ENCODE data around the gene FTO. TPM values are rescaled to one million over a fixed set of nuclear protein-coding genes. Genes with fewer than 3 reads are reported as not detected.

The FTO gene
- total RNA-seq, 4 donors from 2014 or later, result 98.1 to 127 (median 109) TPM

GRCh38 chr16:53730693-53731092 is 26.7 kb downstream of the FTO start:
- WGBS, 2 donors, result 81 to 91% methylated on average over 3 of the region's 3 CpGs
- Histone ChIP-seq H3K9me3 (no peaks in the 10 kb centered on the region), H3K27me3 (no peaks in the 10 kb centered on the region), H3K36me3 (no peaks in the 10 kb centered on the region), H3K4me3 (no peak overlapping the region), H3K27ac (no peak overlapping the region), H3K4me1 (peaks cover 0 to 29% (median 10%) of the 10 kb centered on the region in 4 donors)
- no peak for DNase-seq (ENCODE audit: low spot score in 2 of 2)
- TF ChIP-seq EP300 (IDR thresholded peaks at IDR 0.05), result no peak
- TF ChIP-seq, protein P1, sequence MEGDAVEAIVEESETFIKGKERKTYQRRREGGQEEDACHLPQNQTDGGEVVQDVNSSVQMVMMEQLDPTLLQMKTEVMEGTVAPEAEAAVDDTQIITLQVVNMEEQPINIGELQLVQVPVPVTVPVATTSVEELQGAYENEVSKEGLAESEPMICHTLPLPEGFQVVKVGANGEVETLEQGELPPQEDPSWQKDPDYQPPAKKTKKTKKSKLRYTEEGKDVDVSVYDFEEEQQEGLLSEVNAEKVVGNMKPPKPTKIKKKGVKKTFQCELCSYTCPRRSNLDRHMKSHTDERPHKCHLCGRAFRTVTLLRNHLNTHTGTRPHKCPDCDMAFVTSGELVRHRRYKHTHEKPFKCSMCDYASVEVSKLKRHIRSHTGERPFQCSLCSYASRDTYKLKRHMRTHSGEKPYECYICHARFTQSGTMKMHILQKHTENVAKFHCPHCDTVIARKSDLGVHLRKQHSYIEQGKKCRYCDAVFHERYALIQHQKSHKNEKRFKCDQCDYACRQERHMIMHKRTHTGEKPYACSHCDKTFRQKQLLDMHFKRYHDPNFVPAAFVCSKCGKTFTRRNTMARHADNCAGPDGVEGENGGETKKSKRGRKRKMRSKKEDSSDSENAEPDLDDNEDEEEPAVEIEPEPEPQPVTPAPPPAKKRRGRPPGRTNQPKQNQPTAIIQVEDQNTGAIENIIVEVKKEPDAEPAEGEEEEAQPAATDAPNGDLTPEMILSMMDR (IDR thresholded peaks at IDR 0.05), result no peak
- TF ChIP-seq POLR2A (IDR thresholded peaks at IDR 0.05), result no peak

- no peak for DNase-seq (ENCODE audit: low spot score in 2 of 2)
- TF ChIP-seq POLR2A (IDR thresholded peaks at IDR 0.05), result no peak
- no peak for TF ChIP-seq EP300 (IDR thresholded peaks at IDR 0.05)
- TF ChIP-seq, protein P1 (IDR thresholded peaks at IDR 0.05), result no peak
- H3K27me3 ChIP-seq, result no peaks in the 10 kb centered on the region
- H3K36me3 ChIP-seq, result no peaks in the 10 kb centered on the region
- H3K4me1 ChIP-seq, result peaks cover 0 to 17% (median 10%) of the 10 kb centered on the region in 4 donors
- no peak overlapping the region for H3K4me3 ChIP-seq
- no peak overlapping the region for H3K27ac ChIP-seq
- 45 to 51% methylated on average over 4 of the region's 4 CpGs for WGBS, 2 donors
- no peaks in the 10 kb centered on the region for H3K9me3 ChIP-seq
These were observed 28.5 kb downstream of the FTO start for GRCh38 chr16:53732296-53732929.

DNA sequence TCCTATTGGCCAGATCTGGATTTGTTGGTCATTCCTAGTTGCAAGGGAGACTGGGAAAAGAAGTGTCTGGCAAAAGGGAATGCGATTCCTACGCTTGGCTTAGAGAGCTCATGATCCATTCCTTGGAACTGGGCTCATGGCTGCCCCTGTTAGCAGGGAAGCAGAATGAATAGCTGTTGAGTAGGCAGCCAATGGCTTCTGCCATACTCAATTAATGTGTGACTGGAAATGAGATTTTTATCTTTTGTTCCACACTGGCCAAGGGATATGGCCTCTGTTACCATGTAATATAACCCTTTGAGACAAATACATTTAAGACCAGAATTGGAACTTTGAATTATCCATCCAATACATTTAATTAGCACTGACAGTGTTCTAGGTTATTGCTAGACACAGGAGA is 31.0 kb downstream of the FTO start:
- 89 to 96% methylated on average over 2 of the region's 2 CpGs for WGBS, 2 donors
- TF ChIP-seq POLR2A (IDR thresholded peaks at IDR 0.05), result no peak
- TF ChIP-seq, protein P1 (IDR thresholded peaks at IDR 0.05), result no peak
- TF ChIP-seq EP300 (IDR thresholded peaks at IDR 0.05), result no peak
- H3K4me1 ChIP-seq, result peaks cover 0 to 17% (median 10%) of the 10 kb centered on the region in 4 donors

DNA sequence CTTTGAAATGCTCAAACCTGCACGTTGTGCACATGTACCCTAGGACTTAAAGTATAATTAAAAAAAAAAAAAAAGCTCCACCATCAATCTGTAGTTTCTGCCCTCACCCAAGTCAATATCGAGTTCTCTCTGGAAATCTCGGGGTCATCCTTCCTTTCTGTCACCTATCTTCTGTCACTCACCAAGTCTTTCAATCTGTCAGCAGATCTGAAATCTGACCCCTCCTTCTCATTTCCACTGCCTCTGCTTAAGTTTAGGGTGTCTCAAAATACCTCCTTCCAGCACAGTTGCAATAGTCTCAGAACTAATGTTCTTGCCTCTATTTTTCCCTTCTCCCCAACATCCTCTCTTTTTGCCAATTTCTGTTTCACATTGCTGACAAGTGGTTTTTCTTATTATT is 32.3 kb downstream of the FTO start:
- TF ChIP-seq EP300 (IDR thresholded peaks at IDR 0.05) (no peak), POLR2A (IDR thresholded peaks at IDR 0.05) (no peak)
- TF ChIP-seq, protein P1 (IDR thresholded peaks at IDR 0.05), result no peak
- WGBS, 2 donors, result 78 to 91% methylated on average over 3 of the region's 3 CpGs
- no peak for DNase-seq (ENCODE audit: low spot score in 2 of 2)

More for the DNA sequence above, 31.0 kb downstream of the FTO start:
- Histone ChIP-seq H3K27ac (no peak overlapping the region), H3K36me3 (no peaks in the 10 kb centered on the region), H3K9me3 (no peaks in the 10 kb centered on the region), H3K27me3 (no peaks in the 10 kb centered on the region), H3K4me3 (no peak overlapping the region)
- DNase-seq (ENCODE audit: low spot score in 2 of 2), result no peak

GRCh38 chr16:53737552-53737951 is 33.6 kb downstream of the FTO start:
- DNase-seq (ENCODE audit: low spot score in 2 of 2), result no peak
- TF ChIP-seq, protein P1 (IDR thresholded peaks at IDR 0.05), result no peak
- no peak for TF ChIP-seq EP300 (IDR thresholded peaks at IDR 0.05)
- no peak for TF ChIP-seq POLR2A (IDR thresholded peaks at IDR 0.05)
- WGBS, 2 donors, result 91 to 92% methylated on average over 5 of the region's 5 CpGs

More for the DNA sequence above, 32.3 kb downstream of the FTO start:
- Histone ChIP-seq H3K27me3 (no peaks in the 10 kb centered on the region), H3K9me3 (no peaks in the 10 kb centered on the region), H3K36me3 (no peaks in the 10 kb centered on the region), H3K4me1 (peaks cover 0 to 17% (median 7%) of the 10 kb centered on the region in 4 donors), H3K4me3 (no peak overlapping the region), H3K27ac (no peak overlapping the region)

More at GRCh38 chr16:53737552-53737951, 33.6 kb downstream of the FTO start:
- no peaks in the 10 kb centered on the region for H3K27me3 ChIP-seq
- no peaks in the 10 kb centered on the region for H3K9me3 ChIP-seq
- H3K27ac ChIP-seq, result no peak overlapping the region
- no peak overlapping the region for H3K4me3 ChIP-seq
- peaks cover 0 to 15% (median 4%) of the 10 kb centered on the region in 4 donors for H3K4me1 ChIP-seq
- no peaks in the 10 kb centered on the region for H3K36me3 ChIP-seq

Measured in tibial nerve (tissue), 4 donors.